PC-3 (cell line): ENCODE measurements around the gene ADCY10. TPM values are rescaled to one million over a fixed set of nuclear protein-coding genes. Genes with fewer than 3 reads are reported as not detected.

Experiments
- ATAC-seq: fragments of 200-7000 bp; cut with Tn5 transposase; 2 replicates; pipeline ENCODE4 v1.9.1; 2020; ENCODE audit warnings: mild to moderate bottlenecking, moderate library complexity
- BruUV-seq: library from RNA; stranded (reverse); fragments of 400-500 nt; replicated peaks from 2 replicates; lab custom pipeline; 2021; lab: Mats Ljungman, UMichigan
- CTCF ChIA-PET: fragments of 300-600 bp; sonication (Branson Sonifier 250); formaldehyde crosslinking; loops from one replicate; lab custom pipeline; 2022; ENCODE audit warnings: antibody characterized with exemption; lab: Charles Lee
- POLR2A ChIA-PET: fragments of 300-600 bp; sonication (Branson Sonifier 250); formaldehyde crosslinking; loops from one replicate; lab custom pipeline; 2022; ENCODE audit warnings: antibody characterized with exemption; ENCODE audit not compliant: unreplicated experiment; lab: Charles Lee
- DNase-seq: peaks from one replicate; pipeline ENCODE4 v3.0.0-alpha.2; 2015
- H2AFZ ChIP-seq: fragments of 300-600 bp; sonication (generic); 2 replicates; pipeline ENCODE4 v1.6.0; 2016; ENCODE audit warnings: antibody characterized with exemption, low read length
- H3F3A ChIP-seq: fragments of 300-600 bp; sonication (generic); one replicate; pipeline ENCODE4 v1.6.0; 2017; ENCODE audit warnings: antibody characterized with exemption, low read length, control low read depth, mild to moderate bottlenecking; ENCODE audit not compliant: unreplicated experiment
- H3K27ac ChIP-seq: fragments of 300-600 bp; sonication (generic); 2 replicates; pipeline ENCODE4 v1.5.1; 2016; ENCODE audit warnings: mild to moderate bottlenecking, low read length
- H3K27me3 ChIP-seq: fragments of 300-600 bp; sonication (generic); 2 replicates; pipeline ENCODE4 v1.6.1; 2016; ENCODE audit warnings: low read length, mixed read lengths
- H3K36me3 ChIP-seq: fragments of 300-600 bp; sonication (generic); 2 replicates; pipeline ENCODE4 v1.6.1; 2016; ENCODE audit warnings: low read depth, mixed run types, low read length, mixed read lengths
- H3K4me1 ChIP-seq: fragments of 300-600 bp; sonication (generic); 2 replicates; pipeline ENCODE4 v1.5.1; 2016; ENCODE audit warnings: low read length; ENCODE audit not compliant: insufficient read depth
- H3K4me2 ChIP-seq: fragments of 300-600 bp; sonication (generic); 2 replicates; pipeline ENCODE4 v1.6.0; 2016; ENCODE audit warnings: low read length
- H3K4me3 ChIP-seq: fragments of 300-600 bp; sonication (generic); 2 replicates; pipeline ENCODE4 v1.5.1; 2016; ENCODE audit warnings: mild to moderate bottlenecking, low read length, mixed read lengths
- H3K79me2 ChIP-seq: fragments of 300-600 bp; sonication (generic); 2 replicates; pipeline ENCODE4 v1.6.1; 2017; ENCODE audit warnings: low read length, mixed read lengths
- H3K9ac ChIP-seq: fragments of 300-600 bp; sonication (generic); 2 replicates; pipeline ENCODE4 v1.6.0; 2016; ENCODE audit warnings: mild to moderate bottlenecking, low read length
- H3K9me2 ChIP-seq: fragments of 300-600 bp; sonication (generic); replicated peaks from 2 replicates; pipeline ENCODE4 v1.6.1; 2016; ENCODE audit warnings: mixed run types, low read length, mixed read lengths
- H3K9me3 ChIP-seq: fragments of 300-600 bp; sonication (generic); 2 replicates; pipeline ENCODE4 v1.6.1; 2016; ENCODE audit warnings: low read length, mixed read lengths
- H4K20me1 ChIP-seq: fragments of 300-600 bp; sonication (generic); 2 replicates; pipeline ENCODE4 v1.6.1; 2016; ENCODE audit warnings: low read length, mixed read lengths
- EZH2 ChIP-seq: fragments of 300-600 bp; sonication (generic); IDR thresholded peaks from one replicate; pipeline ENCODE4 v1.6.1; 2017; ENCODE audit warnings: antibody characterized with exemption, mild to moderate bottlenecking, low read length; ENCODE audit not compliant: unreplicated experiment
- EZH2phosphoT487 ChIP-seq: fragments of 300-600 bp; sonication (generic); IDR thresholded peaks from 2 replicates; pipeline ENCODE4 v1.6.1; 2018; ENCODE audit warnings: mild to moderate bottlenecking, antibody characterized with exemption, low read length, borderline replicate concordance
- intact Hi-C: fragments of 100-400 bp; cut with micrococcal nuclease; formaldehyde crosslinking; loops from 2 replicates; pipeline ENCODE4 v1.9.0; 2023
- total RNA-seq: library from RNA; depleted of rRNA; stranded (reverse); fragments of >200 nt; gene quantifications from 2 replicates; pipeline ENCODE4 v1.2.3, GENCODE V29; 2014
- TF ChIP-seq, protein P1 (sequence below): fragments of 300-600 bp; sonication (generic); conservative IDR thresholded peaks from 2 replicates; pipeline ENCODE4 v1.5.1; 2017; ENCODE audit warnings: antibody characterized with exemption, low read depth, mild to moderate bottlenecking, low read length

Gene ADCY10
- total RNA-seq, 1 experiment from 2014 or later = not detected

DNA sequence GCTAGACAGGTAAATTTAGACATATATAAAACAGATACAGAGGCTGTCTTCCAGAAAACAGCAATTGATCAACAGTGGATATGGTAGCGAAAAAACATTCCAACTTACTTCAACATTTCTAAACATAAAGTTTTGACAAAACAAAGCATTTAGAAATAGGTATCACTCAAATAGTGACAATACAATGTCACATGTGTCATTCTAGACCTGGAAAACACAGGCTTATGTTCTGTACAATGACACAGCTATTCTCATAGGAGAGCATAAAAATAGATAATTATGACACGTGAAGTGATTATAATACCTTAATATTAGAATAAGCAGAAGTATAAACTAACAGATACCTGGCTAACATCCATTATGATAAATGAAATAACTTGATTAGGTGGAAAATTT, 14.5 kb upstream of the ADCY10 start:
- no TSS peak for BruUV-seq
- TF ChIP-seq EZH2 (no peak), EZH2phosphoT487 (no peak)
- TF ChIP-seq, protein P1, sequence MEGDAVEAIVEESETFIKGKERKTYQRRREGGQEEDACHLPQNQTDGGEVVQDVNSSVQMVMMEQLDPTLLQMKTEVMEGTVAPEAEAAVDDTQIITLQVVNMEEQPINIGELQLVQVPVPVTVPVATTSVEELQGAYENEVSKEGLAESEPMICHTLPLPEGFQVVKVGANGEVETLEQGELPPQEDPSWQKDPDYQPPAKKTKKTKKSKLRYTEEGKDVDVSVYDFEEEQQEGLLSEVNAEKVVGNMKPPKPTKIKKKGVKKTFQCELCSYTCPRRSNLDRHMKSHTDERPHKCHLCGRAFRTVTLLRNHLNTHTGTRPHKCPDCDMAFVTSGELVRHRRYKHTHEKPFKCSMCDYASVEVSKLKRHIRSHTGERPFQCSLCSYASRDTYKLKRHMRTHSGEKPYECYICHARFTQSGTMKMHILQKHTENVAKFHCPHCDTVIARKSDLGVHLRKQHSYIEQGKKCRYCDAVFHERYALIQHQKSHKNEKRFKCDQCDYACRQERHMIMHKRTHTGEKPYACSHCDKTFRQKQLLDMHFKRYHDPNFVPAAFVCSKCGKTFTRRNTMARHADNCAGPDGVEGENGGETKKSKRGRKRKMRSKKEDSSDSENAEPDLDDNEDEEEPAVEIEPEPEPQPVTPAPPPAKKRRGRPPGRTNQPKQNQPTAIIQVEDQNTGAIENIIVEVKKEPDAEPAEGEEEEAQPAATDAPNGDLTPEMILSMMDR = no peak
- no peaks in the 10 kb centered on the region for H3F3A ChIP-seq
- no peak overlapping the region for H2AFZ ChIP-seq
- no peak overlapping the region for H3K4me3 ChIP-seq
- no peaks in the 10 kb centered on the region for H3K9me2 ChIP-seq
- intact Hi-C loops = no loop called here
- no peaks in the 10 kb centered on the region for H3K9me3 ChIP-seq
- POLR2A ChIA-PET = interaction anchor here (0.6 kb wide), 1 partner anchor 11 kb away, joined by 4 read pairs; no protein-coding TSS in a partner anchor
- no peak overlapping the region for H3K27ac ChIP-seq
- CTCF ChIA-PET = no interaction called here
- no peak for DNase-seq
- H3K4me2 ChIP-seq = no peak overlapping the region
- H4K20me1 ChIP-seq = no peaks in the 10 kb centered on the region
- H3K4me1 ChIP-seq = peaks cover 2% of the 10 kb centered on the region
- H3K9ac ChIP-seq = no peak overlapping the region
- no peaks in the 10 kb centered on the region for H3K27me3 ChIP-seq
- no peaks in the 10 kb centered on the region; the same call in 1 of the 2 replicates for H3K36me3 ChIP-seq
- ATAC-seq = no peak
- peaks cover 28% of the 10 kb centered on the region for H3K79me2 ChIP-seq

DNA sequence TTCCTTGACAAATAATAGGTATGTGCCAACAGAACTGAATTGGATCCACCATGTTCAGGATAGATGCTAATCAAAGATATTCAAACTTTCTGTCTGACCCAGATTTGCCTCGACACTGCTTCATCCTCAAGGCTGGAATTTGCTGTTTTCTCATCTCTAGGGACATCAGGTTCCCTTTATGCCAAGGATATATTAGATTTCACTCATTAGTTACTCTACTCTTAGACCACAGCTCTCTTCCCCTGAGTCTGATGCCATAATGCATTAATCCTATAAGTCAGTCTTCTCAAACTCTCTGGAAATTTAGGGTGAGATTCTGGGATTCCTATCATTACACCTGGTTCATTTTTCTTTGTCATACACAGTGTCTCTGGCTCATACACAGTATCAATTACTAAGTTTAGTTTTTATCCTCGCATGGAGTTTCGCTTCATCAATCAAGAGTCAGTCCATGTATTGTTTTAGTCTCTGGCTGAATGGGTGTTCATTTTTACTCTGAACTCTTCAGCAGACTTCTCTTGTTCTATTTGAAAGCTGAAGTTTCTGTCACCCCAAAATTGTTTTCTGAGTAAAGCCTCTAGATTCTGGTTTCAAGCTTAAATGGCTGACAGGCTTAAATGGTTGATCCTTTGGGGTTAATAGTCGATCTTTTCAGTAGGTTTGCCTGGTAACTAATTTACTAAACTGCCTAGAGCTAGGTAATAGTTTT, 13.3 kb upstream of the ADCY10 start:
- no peak overlapping the region for H3K4me3 ChIP-seq
- H3K27ac ChIP-seq = no peak overlapping the region
- DNase-seq (no peak), ATAC-seq (no peak)
- H4K20me1 ChIP-seq = no peaks in the 10 kb centered on the region
- peaks cover 15% of the 10 kb centered on the region for H3K79me2 ChIP-seq
- POLR2A ChIA-PET = no interaction called here
- no peaks in the 10 kb centered on the region for H3K9me3 ChIP-seq
- CTCF ChIA-PET = no interaction called here
- no peak overlapping the region for H3K4me2 ChIP-seq
- H3F3A ChIP-seq = no peaks in the 10 kb centered on the region
- no peaks in the 10 kb centered on the region for H3K9me2 ChIP-seq
- no peak overlapping the region for H3K9ac ChIP-seq
- peaks cover 3% of the 10 kb centered on the region; the same call in 1 of the 2 replicates for H3K36me3 ChIP-seq
- peaks cover 12% of the 10 kb centered on the region for H3K4me1 ChIP-seq
- no TSS peak for BruUV-seq
- no peaks in the 10 kb centered on the region for H3K27me3 ChIP-seq
- TF ChIP-seq EZH2 (no peak), EZH2phosphoT487 (no peak)
- TF ChIP-seq, protein P1 = no peak
- intact Hi-C loops = no loop called here
- H2AFZ ChIP-seq = no peak overlapping the region

DNA sequence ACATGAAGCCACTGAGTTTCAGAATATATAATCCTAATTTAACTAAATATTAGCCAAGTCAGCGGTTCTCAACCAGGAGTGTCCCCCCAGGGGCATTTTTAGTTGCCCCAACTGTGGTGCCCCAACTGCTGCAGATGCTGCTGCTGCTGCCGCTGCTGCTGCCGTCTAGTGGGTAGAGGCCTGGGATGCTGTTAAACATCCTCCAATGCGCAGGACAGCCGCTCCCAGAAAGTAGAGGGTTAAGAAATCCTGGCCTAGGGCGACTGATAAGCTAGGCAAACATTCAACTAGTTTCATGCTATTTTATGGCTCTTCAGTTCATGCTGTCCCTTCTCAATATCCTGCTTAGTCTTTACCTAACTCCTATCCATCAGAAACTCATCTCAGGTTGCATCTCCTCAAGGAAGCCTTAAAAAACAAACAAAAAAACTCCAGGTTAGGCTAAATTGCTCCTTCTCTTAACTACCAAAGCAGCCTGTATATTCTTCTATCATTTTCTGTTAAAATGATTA, 12.6 kb upstream of the ADCY10 start:
- ChIA-PET POLR2A (no interaction called here), CTCF (no interaction called here)
- no peaks in the 10 kb centered on the region for H4K20me1 ChIP-seq
- H3K79me2 ChIP-seq = peaks cover 12% of the 10 kb centered on the region; the same call in 1 of the 2 replicates
- no peaks in the 10 kb centered on the region for H3K9me3 ChIP-seq
- no peak for ATAC-seq
- no peaks in the 10 kb centered on the region for H3F3A ChIP-seq
- H2AFZ ChIP-seq = no peak overlapping the region
- no peak overlapping the region for H3K4me2 ChIP-seq
- intact Hi-C loops = no loop called here
- no peak overlapping the region for H3K27ac ChIP-seq
- H3K4me3 ChIP-seq = no peak overlapping the region
- peaks cover 17% of the 10 kb centered on the region for H3K4me1 ChIP-seq
- TF ChIP-seq EZH2 = no peak
- TF ChIP-seq, protein P1 = no peak
- TF ChIP-seq EZH2phosphoT487 = no peak
- BruUV-seq = no TSS peak
- H3K36me3 ChIP-seq = peaks cover 3% of the 10 kb centered on the region; the same call in 1 of the 2 replicates
- no peaks in the 10 kb centered on the region for H3K9me2 ChIP-seq
- no peak overlapping the region for H3K9ac ChIP-seq
- DNase-seq = no peak
- H3K27me3 ChIP-seq = no peaks in the 10 kb centered on the region
